Measurements from ENCODE around the gene POU2AF2.

DNA sequence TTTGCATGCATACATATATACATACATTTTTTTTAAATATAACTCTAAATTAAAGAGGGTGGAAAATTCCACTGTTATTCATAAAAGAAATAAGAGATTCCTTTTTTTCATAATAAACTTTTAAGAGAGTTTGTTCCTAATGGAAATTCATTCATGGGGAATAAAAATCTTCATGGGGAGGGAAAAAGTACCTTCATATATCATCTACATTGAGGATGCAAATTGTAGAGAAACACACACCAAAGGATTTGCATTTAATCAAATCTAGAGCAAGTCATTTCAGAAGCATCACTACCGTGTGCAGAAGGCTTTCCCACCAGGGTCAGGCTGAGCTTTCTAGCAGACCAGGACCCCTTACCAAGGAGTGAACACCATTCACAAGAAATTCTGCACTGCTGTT, at the start of gene POU2AF2:
- TF ChIP-seq, protein P1, sequence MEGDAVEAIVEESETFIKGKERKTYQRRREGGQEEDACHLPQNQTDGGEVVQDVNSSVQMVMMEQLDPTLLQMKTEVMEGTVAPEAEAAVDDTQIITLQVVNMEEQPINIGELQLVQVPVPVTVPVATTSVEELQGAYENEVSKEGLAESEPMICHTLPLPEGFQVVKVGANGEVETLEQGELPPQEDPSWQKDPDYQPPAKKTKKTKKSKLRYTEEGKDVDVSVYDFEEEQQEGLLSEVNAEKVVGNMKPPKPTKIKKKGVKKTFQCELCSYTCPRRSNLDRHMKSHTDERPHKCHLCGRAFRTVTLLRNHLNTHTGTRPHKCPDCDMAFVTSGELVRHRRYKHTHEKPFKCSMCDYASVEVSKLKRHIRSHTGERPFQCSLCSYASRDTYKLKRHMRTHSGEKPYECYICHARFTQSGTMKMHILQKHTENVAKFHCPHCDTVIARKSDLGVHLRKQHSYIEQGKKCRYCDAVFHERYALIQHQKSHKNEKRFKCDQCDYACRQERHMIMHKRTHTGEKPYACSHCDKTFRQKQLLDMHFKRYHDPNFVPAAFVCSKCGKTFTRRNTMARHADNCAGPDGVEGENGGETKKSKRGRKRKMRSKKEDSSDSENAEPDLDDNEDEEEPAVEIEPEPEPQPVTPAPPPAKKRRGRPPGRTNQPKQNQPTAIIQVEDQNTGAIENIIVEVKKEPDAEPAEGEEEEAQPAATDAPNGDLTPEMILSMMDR (conservative IDR thresholded peaks at IDR 0.05 in 1 of 2, IDR thresholded peaks at IDR 0.05 in 1 of 2; ENCODE audit: extremely low read depth in 1 of 2, insufficient read depth in 1 of 2, low read depth in 1 of 2, low read length in 2 of 2): no peak
- no peak for TF ChIP-seq EZH2 (IDR thresholded peaks at IDR 0.05; ENCODE audit: borderline replicate concordance, low read length)
